K562 (cell line): ENCODE measurements around the gene NOP16. TPM values are rescaled to one million over a fixed set of nuclear protein-coding genes. Genes with fewer than 3 reads are reported as not detected.

Experiments
- ATAC-seq: fragments of 200-7000 bp; cut with Tn5 transposase; 3 replicates; pipeline ENCODE4 v1.9.1; 2020; ENCODE audit warnings: moderate library complexity
- BruUV-seq: library from RNA; stranded (reverse); fragments of 400-500 nt; replicated peaks from 2 replicates; lab custom pipeline; 2021; lab: Mats Ljungman, UMichigan
- CTCF ChIA-PET: fragments of 300-600 bp; formaldehyde crosslinking; extraction: SDS; loops from one replicate; lab custom pipeline; 2021; ENCODE audit warnings: low intra/inter-chr PET ratio; lab: Yijun Ruan, JAX
- POLR2A ChIA-PET: fragments of 300-600, 350-650 bp; sonication (Branson Sonifier 250); formaldehyde crosslinking; extraction: SDS; loops from one replicate; lab custom pipeline; 2021; ENCODE audit warnings: antibody characterized with exemption, inconsistent platforms; lab: Yijun Ruan, JAX
- DNase-seq, 4 experiments: peaks; one replicate each; pipeline versions ENCODE4 v3.0.0 to v3.0.0-alpha.2; 2011 to 2018; ENCODE audit warnings: low spot score in 3 of 4, mixed read lengths in 3 of 4; ENCODE audit errors: extremely low read depth in 1 of 4
- FAIRE-seq: peaks from 2 replicates; lab custom pipeline; 2011; peaks lifted over from hg19 to GRCh38; lab: Jason Lieb, UNC
- H2AFZ ChIP-seq: 2 replicates; pipeline ENCODE4 v1.6.0; 2011; ENCODE audit warnings: low read depth, low read length, control low read depth, inconsistent platforms
- H3K27ac ChIP-seq: fragments of 200-600 bp; 3 replicates; pipeline ENCODE4 v1.8.0; 2011; ENCODE audit warnings: low read depth, mild to moderate bottlenecking, control low read depth, inconsistent platforms, low read length, moderate library complexity, mixed read lengths; ENCODE audit errors: extremely low read depth
- H3K27me3 ChIP-seq, 2 experiments: fragments of 300-600 bp in 1 of 2; 2 replicates in 1 of 2; 3 replicates in 1 of 2; pipeline versions ENCODE4 v1.6.0 to v1.8.0; 2011; ENCODE audit warnings: inconsistent platforms in 2 of 2, low read length in 2 of 2, mild to moderate bottlenecking in 1 of 2, mixed read lengths in 1 of 2, moderate library complexity in 1 of 2; ENCODE audit not compliant: control insufficient read depth in 2 of 2, insufficient read depth in 2 of 2
- H3K36me3 ChIP-seq: fragments of 300-600 bp; 3 replicates; pipeline ENCODE4 v1.8.0; 2011; ENCODE audit warnings: mild to moderate bottlenecking, low read length, inconsistent platforms; ENCODE audit not compliant: control insufficient read depth, insufficient read depth
- H3K4me1 ChIP-seq, 2 experiments: fragments of 200-600 bp in 1 of 2; replicated peaks in 1 of 2; 2 replicates in 1 of 2; 3 replicates in 1 of 2; pipeline versions ENCODE4 v1.5.1 to v1.8.0; 2011; ENCODE audit warnings: inconsistent platforms in 2 of 2, low read length in 2 of 2, mild to moderate bottlenecking in 1 of 2, mixed read lengths in 1 of 2, moderate library complexity in 1 of 2; ENCODE audit not compliant: control insufficient read depth in 2 of 2, insufficient read depth in 2 of 2
- H3K4me2 ChIP-seq: 2 replicates; pipeline ENCODE4 v1.6.1; 2011; ENCODE audit warnings: low read length, control low read depth, inconsistent platforms, mixed read lengths; ENCODE audit not compliant: insufficient read depth
- H3K4me3 ChIP-seq: fragments of 200-600 bp; sonication (generic), shearing (Covaris generic); 2 replicates; pipeline ENCODE4 v1.5.1; 2016; ENCODE audit warnings: control low read depth, inconsistent platforms
- H3K79me2 ChIP-seq: fragments of 200-600 bp; 3 replicates; pipeline ENCODE4 v1.8.0; 2011; ENCODE audit warnings: low read length, inconsistent platforms; ENCODE audit not compliant: control insufficient read depth, insufficient read depth
- H3K9ac ChIP-seq, 2 experiments: 2 replicates each; pipeline versions ENCODE4 v1.6.0 to v1.6.1; 2011; ENCODE audit warnings: low read depth in 2 of 2, low read length in 2 of 2, control low read depth in 1 of 2, inconsistent platforms in 1 of 2, mild to moderate bottlenecking in 1 of 2, mixed read lengths in 1 of 2; ENCODE audit not compliant: insufficient read depth in 1 of 2
- H3K9me1 ChIP-seq: one replicate; pipeline ENCODE4 v1.6.0; 2011; ENCODE audit warnings: inconsistent platforms, mild to moderate bottlenecking, low read length, moderate library complexity; ENCODE audit not compliant: control insufficient read depth, insufficient read depth
- H3K9me3 ChIP-seq: replicated peaks from 2 replicates; pipeline ENCODE4 v1.5.1; 2011; ENCODE audit warnings: low read depth, low read length, inconsistent platforms; ENCODE audit not compliant: control insufficient read depth, insufficient read depth
- H4K20me1 ChIP-seq: replicated peaks from 2 replicates; pipeline ENCODE4 v1.6.1; 2011; ENCODE audit warnings: low read length, inconsistent platforms, mixed read lengths; ENCODE audit not compliant: control insufficient read depth, insufficient read depth
- ADNP ChIP-seq: fragments of 200-800 bp; sonication (Bioruptor generic); IDR thresholded peaks from 2 replicates; pipeline ENCODE4 v1.6.1; 2016; ENCODE audit warnings: missing genetic modification characterization, missing compliant biosample characterization
- BCOR ChIP-seq: fragments of 450-650 bp; IDR thresholded peaks from 2 replicates; pipeline ENCODE4 v1.6.1; 2016
- E2F3 ChIP-seq: fragments of 250-450 bp; sonication (Bioruptor Pico); IDR thresholded peaks from 2 replicates; pipeline ENCODE4 v1.4.0; 2020; ENCODE audit warnings: mild to moderate bottlenecking
- ELF2 ChIP-seq: fragments of 250-450 bp; sonication (Bioruptor Pico); IDR thresholded peaks from 2 replicates; pipeline ENCODE4 v1.5.0; 2021; ENCODE audit warnings: mild to moderate bottlenecking
- EP300 ChIP-seq: IDR thresholded peaks from 2 replicates; pipeline ENCODE4 v1.6.1; 2012; ENCODE audit warnings: low read length, improper control_type of control experiment
- ETS1 ChIP-seq: conservative IDR thresholded peaks from 2 replicates; pipeline ENCODE4 v1.6.1; 2011; ENCODE audit warnings: low read depth, mild to moderate bottlenecking, low read length; ENCODE audit not compliant: control insufficient read depth
- TEAD1 ChIP-seq, 2 experiments: fragments of 450-650 bp in 1 of 2; sonication (generic) in 1 of 2; formaldehyde crosslinking; IDR thresholded peaks; 2 replicates each; pipeline versions ENCODE4 v1.4.0 to v1.8.0; 2020 to 2022; ENCODE audit warnings: mild to moderate bottlenecking in 2 of 2, missing genetic modification reagents in 1 of 2
- XRCC3 ChIP-seq: fragments of 450-650 bp; IDR thresholded peaks from 2 replicates; pipeline ENCODE4 v1.6.1; 2017; ENCODE audit warnings: mild to moderate bottlenecking, moderate library complexity
- ZBTB43 ChIP-seq: sonication (generic); formaldehyde crosslinking; IDR thresholded peaks from 2 replicates; pipeline ENCODE4 v1.8.0; 2023; ENCODE audit warnings: mild to moderate bottlenecking, missing genetic modification reagents
- ZFP36 ChIP-seq: fragments of 150-350 bp; IDR thresholded peaks from 2 replicates; pipeline ENCODE4 v1.6.1; 2018; ENCODE audit warnings: low read length, low read depth; ENCODE audit not compliant: partially characterized antibody
- ZKSCAN1 ChIP-seq: fragments of 150-350 bp; IDR thresholded peaks from 2 replicates; pipeline ENCODE4 v1.6.1; 2016; ENCODE audit warnings: low read depth, low read length
- ZNF707 ChIP-seq: fragments of 250-450 bp; sonication (Bioruptor Pico); conservative IDR thresholded peaks from 2 replicates; pipeline ENCODE4 v1.8.0; 2022; ENCODE audit warnings: inconsistent platforms, mild to moderate bottlenecking, moderate library complexity
- ZSCAN32 ChIP-seq: fragments of 450-650 bp; formaldehyde crosslinking; IDR thresholded peaks from 2 replicates; pipeline ENCODE4 v1.4.0; 2020; ENCODE audit warnings: mild to moderate bottlenecking, moderate library complexity
- WGBS: fragments of 100-300 bp; shearing (Covaris generic); methylation state at CpG from one replicate; pipeline ENCODE4 v1.1.6; 2016; ENCODE audit warnings: low coverage, mixed read lengths; ENCODE audit not compliant: insufficient coverage; ENCODE audit errors: missing lambda C conversion rate; 5-methylcytosine and 5-hydroxymethylcytosine counted together
- in situ Hi-C: fragments of 300-500 bp; cut with MboI; formaldehyde crosslinking; loops from 4 replicates; pipeline ENCODE4 v1.15.0; 2018; ENCODE audit warnings: inconsistent platforms, mixed read lengths
- intact Hi-C: fragments of 100-400 bp; cut with micrococcal nuclease; formaldehyde crosslinking; loops from 2 replicates; pipeline ENCODE4 v1.14.2; 2022
- polyA plus RNA-seq, 8 experiments: library from polyadenylated mRNA; depleted of rRNA in 4 of 8; stranded (reverse) in 5 of 8; unstranded in 3 of 8; fragments of >200 nt; fragmentation: Nextera tagmentation in 2 of 8; fragmentation: Illumina TruSeq in 1 of 8; extraction: Ambion mirVana in 2 of 8; extraction: Trizol in 1 of 8; gene quantifications; 2 replicates each; pipeline versions ENCODE4 v1.2.1 to v1.2.3, GENCODE V29; 2011 to 2014; ENCODE audit warnings: inconsistent platforms in 1 of 8, missing spikeins in 1 of 8
- total RNA-seq, 7 experiments: library from RNA; depleted of rRNA in 6 of 7; stranded (reverse); fragments of >200 nt in 6 of 7; fragmentation: Illumina TruSeq in 2 of 7; extraction: Trizol in 2 of 7; gene quantifications; 2 replicates each; pipeline versions ENCODE4 v1.2.1 to v1.2.3, GENCODE V29; 2011 to 2021; ENCODE audit warnings: low replicate concordance in 1 of 7
- TF ChIP-seq, protein P1 (sequence below): fragments of 450-650 bp; IDR thresholded peaks from 2 replicates; pipeline ENCODE4 v1.7.0; 2016; ENCODE audit warnings: borderline replicate concordance

Gene NOP16
- total and polyA plus RNA-seq, 9 of the 15 experiments (the other 6 are each of a cell fraction or from before 2014, with no cell fraction given): 92.5 to 342 (median 148) TPM

DNA sequence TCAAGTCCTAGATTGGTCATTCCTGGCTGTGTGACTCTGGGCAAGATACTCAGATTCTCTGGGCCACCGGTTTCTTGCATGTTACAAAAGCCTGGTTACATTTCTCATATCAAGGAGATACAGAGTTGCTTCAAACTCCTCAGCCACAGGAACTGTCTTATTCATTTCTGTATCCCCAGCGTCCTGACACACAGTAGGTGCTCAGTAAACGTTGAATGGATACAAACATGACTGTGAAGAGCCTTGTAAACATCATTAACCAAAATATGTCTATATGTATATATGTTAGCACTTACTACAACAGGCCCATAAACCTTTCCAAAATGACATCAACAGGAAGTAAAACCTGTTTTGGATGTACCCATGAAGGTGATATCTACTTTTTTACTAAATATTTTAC, 26.3 kb upstream of the NOP16 start:
- Histone ChIP-seq H3K27ac (no peak overlapping the region), H3K27me3 (no peaks in the 10 kb centered on the region), H3K9ac (no peak overlapping the region), H3K9me1 (peaks cover 4% of the 10 kb centered on the region), H4K20me1 (peaks cover 9% of the 10 kb centered on the region; the same call in 1 of the 2 replicates), H3K4me3 (no peak overlapping the region), H3K4me1 (peaks cover 12 to 17% of the 10 kb centered on the region in 2 experiments; a peak in 4 of 5 replicates), H3K4me2 (no peak overlapping the region), H3K9me3 (no peaks in the 10 kb centered on the region), H3K36me3 (peaks cover 15% of the 10 kb centered on the region; the same call in 2 of the 3 replicates), H2AFZ (no peak overlapping the region), H3K79me2 (peaks cover 21% of the 10 kb centered on the region)
- in situ Hi-C loops (no loop called here), intact Hi-C loops (loop anchor here (5.0 to 10.0 kb wide), 2 partner anchors 70 to 203 kb away; no protein-coding TSS in a partner anchor)
- WGBS: 26% methylated on average over 3 of the region's 3 CpGs
- DNase-seq (no peak), ATAC-seq (no peak), FAIRE-seq (no peak)
- BruUV-seq: TSS peak; percentile 46
- POLR2A ChIA-PET: interaction anchor here (0.6 to 1.6 kb wide), 2 partner anchors 9 to 128 kb away, joined by 3 to 4 read pairs; no protein-coding TSS in a partner anchor
- TF ChIP-seq ETS1 (no peak), ZSCAN32 (no peak), BCOR (0 out of 2 replicates have a peak, but pooled peaks have one; percentile 11), TEAD1 (CRISPR knock-in tag; IDR thresholded peaks at IDR 0.05) (0 out of 4 replicates have a peak, but pooled peaks of 1 of the 2 experiments have one; percentile 18), E2F3 (no peak), ADNP (no peak), ELF2 (CRISPR knock-in tag) (no peak), ZNF707 (CRISPR knock-in tag) (no peak), ZKSCAN1 (peak; percentile 78), XRCC3 (no peak), ZBTB43 (CRISPR knock-in tag) (no peak), ZFP36 (peak; percentile 36), EP300 (no peak)
- TF ChIP-seq, protein P1, sequence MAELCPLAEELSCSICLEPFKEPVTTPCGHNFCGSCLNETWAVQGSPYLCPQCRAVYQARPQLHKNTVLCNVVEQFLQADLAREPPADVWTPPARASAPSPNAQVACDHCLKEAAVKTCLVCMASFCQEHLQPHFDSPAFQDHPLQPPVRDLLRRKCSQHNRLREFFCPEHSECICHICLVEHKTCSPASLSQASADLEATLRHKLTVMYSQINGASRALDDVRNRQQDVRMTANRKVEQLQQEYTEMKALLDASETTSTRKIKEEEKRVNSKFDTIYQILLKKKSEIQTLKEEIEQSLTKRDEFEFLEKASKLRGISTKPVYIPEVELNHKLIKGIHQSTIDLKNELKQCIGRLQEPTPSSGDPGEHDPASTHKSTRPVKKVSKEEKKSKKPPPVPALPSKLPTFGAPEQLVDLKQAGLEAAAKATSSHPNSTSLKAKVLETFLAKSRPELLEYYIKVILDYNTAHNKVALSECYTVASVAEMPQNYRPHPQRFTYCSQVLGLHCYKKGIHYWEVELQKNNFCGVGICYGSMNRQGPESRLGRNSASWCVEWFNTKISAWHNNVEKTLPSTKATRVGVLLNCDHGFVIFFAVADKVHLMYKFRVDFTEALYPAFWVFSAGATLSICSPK: no peak
- CTCF ChIA-PET: no interaction called here
